C4-2B (cell line): Measurements from ENCODE around the gene CCDC97.

ENCODE experiments used
- H3K27ac ChIP-seq: fragments of 450-650 bp; 2 replicates; pipeline ENCODE4 v1.5.1; 2017
- CTCF ChIP-seq: fragments of 450-650 bp; conservative IDR thresholded peaks from 2 replicates; pipeline ENCODE4 v1.5.1; 2017; ENCODE audit warnings: mild to moderate bottlenecking
- ZFX ChIP-seq: fragments of 450-650 bp; IDR thresholded peaks from 2 replicates; pipeline ENCODE4 v1.6.1; 2017

Gene CCDC97

GRCh38 chr19:41265395-41266153 is 44.4 kb upstream of the CCDC97 start:
- TF ChIP-seq CTCF (no peak), ZFX (no peak)
- H3K27ac ChIP-seq, result peak overlapping the region; percentile 100

DNA sequence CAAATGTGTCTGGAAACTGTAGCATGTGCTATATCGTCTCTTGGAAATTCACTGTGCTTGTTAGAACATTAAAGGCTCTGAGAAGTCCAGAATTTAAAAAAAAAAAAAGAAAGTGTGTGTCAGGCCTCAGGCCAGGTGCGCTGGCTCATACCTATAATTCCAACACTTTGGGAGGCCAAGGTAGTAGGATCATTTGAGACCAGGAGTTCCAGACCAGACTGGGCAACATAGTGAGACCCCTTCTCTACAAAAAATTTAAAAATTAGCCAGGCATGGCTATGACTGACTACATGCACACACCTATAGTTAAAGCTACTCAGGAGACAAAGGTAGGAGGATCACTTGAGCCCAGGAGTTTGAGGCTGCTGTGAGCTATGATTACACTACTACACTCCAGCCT is 40.9 kb upstream of the CCDC97 start:
- no peak overlapping the region for H3K27ac ChIP-seq
- TF ChIP-seq ZFX (no peak), CTCF (no peak)

DNA sequence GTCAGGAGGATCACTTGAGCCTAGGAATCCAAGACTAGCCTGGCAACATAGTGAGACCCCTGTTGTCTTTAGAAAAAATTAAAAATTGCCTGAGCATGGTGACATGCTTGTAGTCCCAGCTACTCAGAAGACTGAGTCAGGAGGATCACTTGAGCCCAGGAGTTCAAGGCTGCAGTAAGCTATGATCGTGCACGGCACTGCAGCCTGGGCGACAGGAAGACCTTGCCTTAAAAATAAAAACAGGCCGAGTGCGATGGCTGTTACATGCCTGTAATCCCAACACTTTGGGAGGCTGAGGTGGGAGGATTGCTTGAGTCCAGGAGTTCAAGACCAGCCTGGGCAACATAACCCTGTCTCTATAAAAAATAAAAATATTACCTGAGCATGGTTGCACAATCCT is 40.4 kb upstream of the CCDC97 start:
- no peak for TF ChIP-seq ZFX

GRCh38 chr19:41273076-41273475 is 36.9 kb upstream of the CCDC97 start:
- no peak overlapping the region for H3K27ac ChIP-seq
- TF ChIP-seq CTCF, result no peak
- no peak for TF ChIP-seq ZFX

More for the DNA sequence above, 40.4 kb upstream of the CCDC97 start:
- H3K27ac ChIP-seq, result no peak overlapping the region

GRCh38 chr19:41274802-41275201 is 35.2 kb upstream of the CCDC97 start:
- TF ChIP-seq ZFX, result no peak
- no peak for TF ChIP-seq CTCF
- no peak overlapping the region for H3K27ac ChIP-seq

- TF ChIP-seq ZFX, result no peak
- TF ChIP-seq CTCF, result no peak
- H3K27ac ChIP-seq, result no peak overlapping the region
These were observed 33.7 kb upstream of the CCDC97 start for GRCh38 chr19:41276231-41276630.

DNA sequence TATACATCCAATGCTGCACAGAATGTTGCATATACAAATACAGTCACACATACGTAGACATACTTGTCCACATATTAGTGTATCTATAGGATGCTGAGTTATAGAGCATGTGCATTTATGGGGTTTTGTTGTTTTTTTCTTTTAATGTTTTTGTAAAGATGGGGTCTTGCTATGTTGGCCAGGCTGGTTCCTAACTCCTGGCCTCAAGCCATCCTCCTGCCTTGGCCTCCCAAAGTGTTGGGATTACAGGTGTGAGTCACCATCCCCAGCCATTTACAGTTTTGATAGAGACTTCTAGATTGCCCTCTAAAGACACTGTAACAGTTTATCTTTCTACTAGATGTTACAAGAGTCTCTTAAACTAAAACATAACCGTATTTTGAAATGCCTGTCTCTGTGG is 31.5 kb upstream of the CCDC97 start:
- no peak for TF ChIP-seq ZFX
- TF ChIP-seq CTCF, result no peak
- no peak overlapping the region for H3K27ac ChIP-seq
